ENCODE results near the gene KIF4B. TPM values are rescaled to one million over a fixed set of nuclear protein-coding genes. Genes with fewer than 3 reads are reported as not detected.
"Not testable (repeated sequence)": the region's sequence is repeated elsewhere in the genome, so short reads cannot be mapped to it uniquely, and the experiment has no call there.

The KIF4B gene
- total RNA-seq, 2 donors from 2014 or later, result not detected

DNA sequence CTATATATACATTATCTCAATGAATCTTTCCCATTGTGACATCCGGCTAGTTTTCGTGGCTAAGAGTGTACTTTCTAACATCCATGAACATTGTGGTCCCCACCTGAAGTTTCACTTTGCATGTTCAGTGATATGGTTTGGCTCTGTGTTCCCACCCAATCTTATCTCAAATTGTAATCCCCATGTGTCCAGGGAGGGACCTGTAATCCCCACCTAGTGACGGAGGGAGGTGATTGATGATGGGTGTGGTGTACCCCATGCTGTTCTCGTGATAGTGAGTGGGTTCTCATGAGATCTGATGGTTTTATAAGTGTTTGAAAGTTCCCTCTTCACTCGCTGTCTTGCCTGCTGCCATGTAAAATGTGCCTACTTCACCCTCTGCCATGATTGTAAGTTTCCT lies 44.6 kb upstream of the KIF4B start:
- H3K27me3 ChIP-seq, result no peaks in the 10 kb centered on the region
- TF ChIP-seq, protein P1, sequence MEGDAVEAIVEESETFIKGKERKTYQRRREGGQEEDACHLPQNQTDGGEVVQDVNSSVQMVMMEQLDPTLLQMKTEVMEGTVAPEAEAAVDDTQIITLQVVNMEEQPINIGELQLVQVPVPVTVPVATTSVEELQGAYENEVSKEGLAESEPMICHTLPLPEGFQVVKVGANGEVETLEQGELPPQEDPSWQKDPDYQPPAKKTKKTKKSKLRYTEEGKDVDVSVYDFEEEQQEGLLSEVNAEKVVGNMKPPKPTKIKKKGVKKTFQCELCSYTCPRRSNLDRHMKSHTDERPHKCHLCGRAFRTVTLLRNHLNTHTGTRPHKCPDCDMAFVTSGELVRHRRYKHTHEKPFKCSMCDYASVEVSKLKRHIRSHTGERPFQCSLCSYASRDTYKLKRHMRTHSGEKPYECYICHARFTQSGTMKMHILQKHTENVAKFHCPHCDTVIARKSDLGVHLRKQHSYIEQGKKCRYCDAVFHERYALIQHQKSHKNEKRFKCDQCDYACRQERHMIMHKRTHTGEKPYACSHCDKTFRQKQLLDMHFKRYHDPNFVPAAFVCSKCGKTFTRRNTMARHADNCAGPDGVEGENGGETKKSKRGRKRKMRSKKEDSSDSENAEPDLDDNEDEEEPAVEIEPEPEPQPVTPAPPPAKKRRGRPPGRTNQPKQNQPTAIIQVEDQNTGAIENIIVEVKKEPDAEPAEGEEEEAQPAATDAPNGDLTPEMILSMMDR (IDR thresholded peaks at IDR 0.05), result no peak
- H3K36me3 ChIP-seq, result peaks cover 23% of the 10 kb centered on the region
- peaks cover 0 to 9% of the 10 kb centered on the region in 2 donors for H3K4me1 ChIP-seq
- H3K4me3 ChIP-seq, result no peak overlapping the region
- H3K9me3 ChIP-seq, result no peaks in the 10 kb centered on the region
- H3K27ac ChIP-seq, result no peak overlapping the region
- no peak for DNase-seq (ENCODE audit: low spot score)

DNA sequence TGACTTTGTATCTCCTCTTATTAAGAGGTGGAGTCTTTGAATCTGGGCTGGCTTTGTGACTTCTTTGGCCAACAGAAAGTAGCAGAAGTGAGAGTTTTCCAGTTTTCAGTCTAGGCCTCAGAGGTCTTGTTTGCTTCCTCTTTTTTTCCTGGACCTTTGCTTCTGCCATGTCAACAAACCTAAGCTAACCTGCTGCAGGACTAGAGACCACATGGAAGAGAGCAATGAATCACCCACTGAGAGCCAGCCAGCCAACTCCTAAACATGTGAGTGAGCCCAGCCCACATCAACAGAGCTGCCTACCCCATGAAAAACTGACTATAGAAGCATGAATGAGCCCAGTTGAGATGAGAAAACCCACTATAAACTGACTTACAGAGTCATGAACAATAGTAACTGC lies 42.8 kb upstream of the KIF4B start:
- H3K27ac ChIP-seq, result no peak overlapping the region
- H3K4me3 ChIP-seq, result no peak overlapping the region
- TF ChIP-seq, protein P1 (IDR thresholded peaks at IDR 0.05), result no peak
- peaks cover 0 to 5% of the 10 kb centered on the region in 2 donors for H3K4me1 ChIP-seq
- H3K36me3 ChIP-seq, result peaks cover 23% of the 10 kb centered on the region
- no peaks in the 10 kb centered on the region for H3K9me3 ChIP-seq
- no peak for DNase-seq (ENCODE audit: low spot score)
- H3K27me3 ChIP-seq, result no peaks in the 10 kb centered on the region

DNA sequence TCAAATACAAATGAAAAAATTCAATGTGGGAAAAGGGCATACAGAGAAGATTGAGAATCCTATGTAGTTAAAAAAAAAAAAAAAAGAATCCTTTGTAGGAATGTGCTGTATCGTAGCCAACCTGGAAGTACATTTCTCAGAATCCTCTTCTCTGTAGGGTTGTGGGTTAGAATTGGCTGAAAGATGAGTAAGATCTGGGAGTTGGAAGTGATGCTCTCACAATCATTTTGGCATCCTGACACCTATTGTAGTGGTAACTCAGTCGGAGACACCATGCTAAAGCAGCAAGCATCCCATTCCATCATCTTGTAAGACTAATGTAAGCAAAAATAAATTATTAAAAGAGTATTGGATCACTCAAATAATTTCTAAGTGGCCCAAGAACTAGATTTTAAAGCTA lies 42.1 kb upstream of the KIF4B start:
- H3K4me3 ChIP-seq, result no peak overlapping the region
- no peaks in the 10 kb centered on the region for H3K9me3 ChIP-seq
- TF ChIP-seq, protein P1 (IDR thresholded peaks at IDR 0.05), result no peak
- DNase-seq (ENCODE audit: low spot score), result no peak
- peaks cover 21% of the 10 kb centered on the region for H3K36me3 ChIP-seq
- H3K4me1 ChIP-seq, result no peaks in the 10 kb centered on the region
- H3K27me3 ChIP-seq, result no peaks in the 10 kb centered on the region
- no peak overlapping the region for H3K27ac ChIP-seq

DNA sequence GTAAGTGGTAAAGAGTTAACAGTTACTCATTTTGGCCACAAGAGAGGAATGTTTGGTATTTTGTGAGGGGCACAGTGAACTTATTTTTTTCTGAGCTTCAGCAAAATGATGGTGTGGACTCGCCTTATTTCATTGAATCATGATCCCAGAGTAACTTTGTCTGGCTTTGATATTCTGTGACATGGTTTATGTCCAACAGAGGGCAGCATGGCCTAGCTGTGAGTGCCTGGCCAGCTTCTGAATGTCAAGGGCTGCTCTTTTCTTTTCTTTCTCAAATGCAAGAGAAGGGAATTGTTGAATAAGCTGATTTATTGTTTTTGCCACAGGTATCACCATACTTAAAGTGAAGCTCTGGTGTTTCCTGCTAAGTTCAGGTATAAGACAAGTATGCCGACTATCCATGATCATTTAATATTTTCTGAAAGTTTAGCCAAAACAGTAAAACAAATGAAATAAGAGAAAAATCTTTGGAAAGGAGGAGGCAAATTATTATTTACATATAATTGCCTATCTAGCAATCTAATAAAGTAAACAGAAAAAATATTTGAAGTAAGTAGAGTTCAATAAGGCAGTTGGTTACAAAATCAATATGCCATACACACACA lies 41.0 kb upstream of the KIF4B start:
- TF ChIP-seq, protein P1 (IDR thresholded peaks at IDR 0.05), result peak; percentile 33 to 70
- H3K36me3 ChIP-seq, result peaks cover 11% of the 10 kb centered on the region
- no peaks in the 10 kb centered on the region for H3K27me3 ChIP-seq
- no peaks in the 10 kb centered on the region for H3K4me1 ChIP-seq
- H3K27ac ChIP-seq, result peak overlapping the region in 1 of 2 donors; percentile 29
- H3K9me3 ChIP-seq, result no peaks in the 10 kb centered on the region
- H3K4me3 ChIP-seq, result no peak overlapping the region
- no peak for DNase-seq (ENCODE audit: low spot score)

DNA sequence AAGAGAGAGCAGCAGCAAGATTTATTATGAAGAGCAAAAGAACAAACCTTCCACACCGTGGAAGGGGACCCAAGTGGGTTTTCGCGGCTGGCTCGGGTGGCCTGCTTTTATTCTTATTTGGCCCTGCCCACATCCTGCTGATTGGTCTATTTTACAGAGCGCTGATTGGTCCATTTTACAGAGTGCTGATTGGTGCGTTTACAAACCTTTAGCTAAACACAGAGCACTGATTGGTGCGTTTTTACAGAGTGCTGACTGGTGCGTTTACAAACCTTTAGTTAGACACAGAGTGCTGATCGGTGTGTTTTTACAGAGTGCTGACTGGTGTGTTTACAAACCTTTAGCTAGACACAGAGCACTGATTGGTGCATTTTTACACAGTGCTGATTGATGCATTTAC lies 37.5 kb upstream of the KIF4B start:
- not testable (repeated sequence) for H3K4me3 ChIP-seq; H3K36me3 ChIP-seq; DNase-seq (ENCODE audit: low spot score); H3K27ac ChIP-seq; H3K4me1 ChIP-seq; H3K27me3 ChIP-seq; H3K9me3 ChIP-seq

DNA sequence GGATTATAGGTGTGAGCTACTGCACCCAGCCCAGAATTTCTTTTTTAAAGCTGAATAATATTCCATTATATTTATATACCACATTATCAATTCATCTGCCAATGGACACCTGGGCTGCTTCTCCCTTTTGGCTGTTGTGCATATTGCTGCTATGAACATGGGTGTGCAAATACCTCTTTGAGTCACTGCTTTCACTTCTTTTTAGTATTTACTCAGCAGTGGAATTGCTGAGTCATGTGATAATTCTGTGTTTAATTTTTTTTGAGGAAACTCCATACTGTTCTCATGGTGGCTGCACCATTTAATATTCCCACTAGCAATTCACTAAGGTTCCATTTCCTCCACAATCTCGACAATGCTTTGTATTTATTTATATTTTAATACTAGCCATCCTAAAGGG lies 36.1 kb upstream of the KIF4B start:
- Histone ChIP-seq H3K4me1 (no peaks in the 10 kb centered on the region), H3K36me3 (no peaks in the 10 kb centered on the region), H3K9me3 (no peaks in the 10 kb centered on the region), H3K4me3 (no peak overlapping the region), H3K27ac (no peak overlapping the region), H3K27me3 (no peaks in the 10 kb centered on the region)
- DNase-seq (ENCODE audit: low spot score), result no peak
- TF ChIP-seq, protein P1 (IDR thresholded peaks at IDR 0.05), result no peak

DNA sequence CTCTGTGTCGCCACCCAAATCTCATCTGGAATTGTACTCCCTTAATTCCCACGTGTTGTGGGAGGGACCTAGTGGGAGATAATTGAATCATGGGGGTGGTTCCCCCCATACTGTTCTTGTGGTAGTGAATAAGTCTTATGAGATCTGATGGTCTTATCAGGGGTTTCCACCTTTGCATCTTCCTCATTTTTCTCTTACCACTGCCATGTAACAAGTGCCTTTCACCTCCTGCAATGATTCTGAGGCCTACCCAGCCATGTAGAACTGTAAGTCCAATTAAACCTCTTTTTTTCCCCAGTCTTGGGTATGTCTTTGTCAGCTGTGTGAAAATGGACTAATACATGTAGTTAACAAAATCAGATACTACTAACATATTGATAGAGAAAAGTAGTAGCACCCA lies 35.3 kb upstream of the KIF4B start:
- not testable (repeated sequence) for H3K27me3 ChIP-seq; H3K36me3 ChIP-seq; H3K27ac ChIP-seq; H3K4me3 ChIP-seq; H3K9me3 ChIP-seq; H3K4me1 ChIP-seq; DNase-seq (ENCODE audit: low spot score)

Data from right atrium auricular region (tissue), 2 donors.